Measurements from ENCODE around the gene NAMPT.
"Not testable (repeated sequence)": the region's sequence is repeated elsewhere in the genome, so short reads cannot be mapped to it uniquely, and the experiment has no call there.

NAMPT gene

DNA sequence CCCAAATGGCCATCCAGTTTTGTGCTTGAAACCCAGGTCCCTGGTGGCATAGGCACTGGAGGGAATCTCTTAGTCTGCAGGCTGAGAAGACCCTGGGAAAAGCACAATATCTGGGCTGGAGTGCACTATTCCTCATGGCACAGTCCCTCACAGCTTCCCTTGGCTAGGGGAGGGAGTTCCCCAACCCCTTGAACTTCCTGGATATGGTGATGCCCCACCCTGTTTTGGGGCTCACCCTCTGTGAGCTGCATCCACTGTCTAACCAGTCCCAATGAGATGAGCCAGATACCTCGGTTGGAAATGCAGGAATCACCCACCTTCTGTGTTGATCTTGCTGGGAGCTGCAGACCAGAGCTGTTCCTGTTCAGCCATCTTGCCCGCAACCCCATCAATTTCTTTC lies 19.8 kb upstream of the NAMPT start:
- DNase-seq (ENCODE audit: low spot score), result no peak

DNA sequence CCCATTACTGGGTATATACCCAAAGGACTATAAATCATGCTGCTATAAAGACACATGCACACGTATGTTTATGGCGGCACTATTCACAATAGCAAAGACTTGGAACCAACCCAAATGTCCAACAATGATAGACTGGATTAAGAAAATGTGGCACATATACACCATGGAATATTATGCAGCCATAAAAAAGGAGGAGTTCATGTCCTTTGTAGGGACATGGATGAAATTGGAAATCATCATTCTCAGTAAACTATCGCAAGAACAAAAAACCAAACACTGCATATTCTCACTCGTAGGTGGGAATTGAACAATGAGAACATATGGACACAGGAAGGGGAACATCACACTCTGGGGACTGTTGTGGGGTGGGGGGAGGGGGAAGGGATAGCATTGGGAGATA lies 13.8 kb upstream of the NAMPT start:
- DNase-seq (ENCODE audit: low spot score), result not testable (repeated sequence)

DNA sequence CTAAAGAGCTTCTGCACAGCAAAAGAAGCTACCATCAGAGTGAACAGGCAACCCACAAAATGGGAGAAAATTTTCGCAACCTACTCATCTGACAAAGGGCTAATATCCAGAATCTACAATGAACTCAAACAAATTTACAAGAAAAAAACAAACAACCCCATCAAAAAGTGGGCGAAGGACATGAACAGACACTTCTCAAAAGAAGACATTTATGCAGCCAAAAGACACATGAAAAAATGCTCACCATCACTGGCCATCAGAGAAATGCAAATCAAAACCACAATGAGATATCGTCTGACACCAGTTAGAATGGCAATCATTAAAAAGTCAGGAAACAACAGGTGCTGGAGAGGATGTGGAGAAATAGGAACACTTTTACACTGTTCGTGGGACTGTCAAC lies 13.4 kb upstream of the NAMPT start:
- DNase-seq (ENCODE audit: low spot score), result not testable (repeated sequence)

DNA sequence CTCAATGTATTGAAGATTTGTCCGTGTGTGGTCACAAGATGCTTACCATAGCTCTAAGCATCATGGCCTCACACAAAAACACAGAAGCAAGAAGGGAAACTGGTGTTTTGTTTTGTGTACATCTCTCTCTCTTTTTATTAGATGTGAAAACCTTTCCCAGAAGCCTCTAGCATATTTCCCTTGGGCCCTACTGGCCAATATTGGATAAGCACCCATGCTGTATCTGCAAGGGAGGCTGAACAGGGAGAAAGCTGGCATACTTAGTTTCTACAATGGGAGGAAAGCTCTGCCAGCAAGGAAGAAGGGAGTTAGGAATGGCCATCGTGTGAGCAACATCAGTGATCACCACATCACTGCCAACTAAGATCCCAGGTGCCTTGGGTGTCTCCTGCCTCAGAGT lies 9.6 kb upstream of the NAMPT start:
- no peak for DNase-seq (ENCODE audit: low spot score)

DNA sequence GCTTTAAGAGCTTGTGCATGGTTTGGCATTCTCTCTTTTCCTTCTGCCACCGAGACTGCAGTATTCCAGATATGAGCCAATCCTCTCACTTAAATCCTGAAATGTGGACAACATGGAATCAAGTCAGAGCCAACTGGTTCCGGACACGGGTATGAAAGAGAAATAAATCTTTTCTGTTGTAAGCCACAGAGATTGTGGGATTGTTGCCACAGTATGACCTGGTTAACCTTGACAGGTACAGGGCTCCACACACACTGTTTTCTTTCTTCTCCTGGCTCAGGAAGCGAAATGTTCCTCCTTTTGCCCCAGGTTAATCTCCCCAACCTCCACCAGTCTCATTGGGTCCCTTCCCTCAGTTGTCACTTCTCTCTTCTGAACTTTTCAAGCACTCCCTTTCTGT lies 6.5 kb upstream of the NAMPT start:
- no peak for DNase-seq (ENCODE audit: low spot score)

DNA sequence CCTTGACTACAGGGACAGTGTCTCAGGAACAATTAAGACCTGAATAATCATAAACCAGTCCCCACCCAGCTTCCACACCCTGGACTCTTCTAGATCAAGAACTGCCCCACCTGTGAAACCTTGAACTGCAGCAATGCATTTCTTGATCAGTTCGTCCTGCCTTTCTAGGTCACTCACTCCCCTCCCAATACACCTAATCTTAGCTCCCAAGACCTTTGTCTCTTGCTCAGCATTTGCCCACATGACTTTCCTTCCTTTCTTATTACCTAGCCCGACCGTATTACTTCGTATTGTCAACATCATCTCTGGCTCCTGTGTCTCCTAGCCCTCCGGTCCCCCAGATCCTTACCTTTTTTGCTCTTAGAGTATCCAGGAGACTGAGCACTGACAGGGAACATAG lies 5.5 kb upstream of the NAMPT start:
- no peak for DNase-seq (ENCODE audit: low spot score)

DNA sequence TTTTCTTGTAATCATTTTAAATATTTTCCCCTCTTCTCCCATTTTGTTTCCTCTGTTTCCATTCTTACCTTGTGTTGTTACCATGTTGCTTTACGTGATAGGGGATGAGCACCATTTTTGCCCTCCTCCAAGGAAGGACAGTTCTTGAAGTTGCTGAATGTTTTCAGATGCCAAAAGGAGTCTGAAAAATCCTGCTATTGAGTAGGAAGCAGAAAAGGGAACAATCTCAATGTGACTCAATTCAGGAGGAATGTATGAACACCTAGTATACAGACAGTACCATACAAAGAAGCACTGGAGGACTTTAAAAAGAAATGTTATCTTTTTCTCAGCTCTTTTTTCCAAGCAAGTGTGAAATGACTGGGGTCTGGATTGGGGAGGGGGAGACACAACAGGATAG lies 5.1 kb upstream of the NAMPT start:
- DNase-seq (ENCODE audit: low spot score), result no peak

DNA sequence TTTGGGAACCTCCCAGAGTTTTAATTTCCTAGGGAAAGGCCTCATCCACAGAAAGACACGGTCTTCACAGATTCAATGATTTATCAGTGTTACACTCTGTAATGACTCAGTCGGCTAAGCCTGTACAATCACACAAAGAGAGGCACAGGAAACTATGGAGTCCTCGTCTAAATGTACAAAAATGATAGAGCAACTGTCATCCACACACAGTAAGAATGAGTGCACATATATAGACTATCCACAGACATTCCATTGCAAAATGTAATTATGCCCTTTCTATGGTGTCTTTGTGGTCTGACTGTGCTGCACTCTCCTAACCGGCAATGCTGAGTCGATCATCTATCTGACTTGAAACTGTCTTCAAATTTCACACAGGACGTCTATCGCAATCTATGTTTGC lies 3.5 kb upstream of the NAMPT start:
- DNase-seq (ENCODE audit: low spot score), result no peak

DNA sequence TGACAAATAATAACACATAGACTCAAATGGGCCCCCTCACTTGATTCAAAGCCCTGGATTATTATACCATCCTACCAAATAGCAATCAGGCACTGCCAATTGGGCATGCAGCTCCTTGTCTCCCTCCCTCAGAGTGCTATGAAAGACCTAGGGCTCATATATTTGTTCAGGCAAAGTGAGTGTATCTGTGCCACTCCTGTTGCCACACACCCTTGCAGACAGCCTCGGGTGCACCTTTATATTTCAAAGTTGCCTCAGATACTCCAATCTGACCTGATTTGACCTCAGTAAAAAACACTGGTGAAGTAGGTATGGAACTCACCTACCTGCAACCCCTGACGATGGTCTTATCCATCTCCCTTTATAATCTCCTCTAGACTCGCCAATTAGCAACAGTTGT lies 3.0 kb upstream of the NAMPT start:
- DNase-seq (ENCODE audit: low spot score), result no peak

DNA sequence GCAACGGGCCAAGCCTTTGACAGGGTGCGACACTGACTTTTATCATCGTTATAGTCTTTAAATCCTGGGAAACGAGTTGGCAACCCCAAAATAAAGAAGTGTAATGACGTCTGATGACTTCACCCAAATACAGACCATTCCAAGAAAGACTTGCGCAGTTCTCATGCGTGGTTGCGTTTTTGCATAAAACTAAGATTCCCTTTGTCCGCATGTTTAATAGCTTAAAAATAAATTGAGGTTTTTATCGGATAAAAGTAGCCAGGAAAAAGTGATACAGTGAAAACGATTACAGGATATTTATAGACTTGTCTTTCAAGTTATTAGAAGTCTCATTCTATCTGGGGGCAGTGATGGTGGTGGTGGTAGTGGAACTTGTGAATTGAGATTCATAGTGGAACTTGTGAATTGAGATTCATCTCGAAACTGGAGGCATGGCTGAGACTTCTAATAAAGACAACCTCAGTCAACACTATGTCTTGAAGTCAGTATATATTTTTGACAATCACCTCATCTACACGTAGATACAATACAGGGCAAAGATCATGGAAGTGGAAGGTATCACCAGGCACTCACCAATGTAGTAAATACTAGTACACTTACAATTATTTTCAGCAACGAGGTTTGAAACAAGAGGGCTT lies 1.2 kb upstream of the NAMPT start:
- no peak for DNase-seq (ENCODE audit: low spot score)

DNA sequence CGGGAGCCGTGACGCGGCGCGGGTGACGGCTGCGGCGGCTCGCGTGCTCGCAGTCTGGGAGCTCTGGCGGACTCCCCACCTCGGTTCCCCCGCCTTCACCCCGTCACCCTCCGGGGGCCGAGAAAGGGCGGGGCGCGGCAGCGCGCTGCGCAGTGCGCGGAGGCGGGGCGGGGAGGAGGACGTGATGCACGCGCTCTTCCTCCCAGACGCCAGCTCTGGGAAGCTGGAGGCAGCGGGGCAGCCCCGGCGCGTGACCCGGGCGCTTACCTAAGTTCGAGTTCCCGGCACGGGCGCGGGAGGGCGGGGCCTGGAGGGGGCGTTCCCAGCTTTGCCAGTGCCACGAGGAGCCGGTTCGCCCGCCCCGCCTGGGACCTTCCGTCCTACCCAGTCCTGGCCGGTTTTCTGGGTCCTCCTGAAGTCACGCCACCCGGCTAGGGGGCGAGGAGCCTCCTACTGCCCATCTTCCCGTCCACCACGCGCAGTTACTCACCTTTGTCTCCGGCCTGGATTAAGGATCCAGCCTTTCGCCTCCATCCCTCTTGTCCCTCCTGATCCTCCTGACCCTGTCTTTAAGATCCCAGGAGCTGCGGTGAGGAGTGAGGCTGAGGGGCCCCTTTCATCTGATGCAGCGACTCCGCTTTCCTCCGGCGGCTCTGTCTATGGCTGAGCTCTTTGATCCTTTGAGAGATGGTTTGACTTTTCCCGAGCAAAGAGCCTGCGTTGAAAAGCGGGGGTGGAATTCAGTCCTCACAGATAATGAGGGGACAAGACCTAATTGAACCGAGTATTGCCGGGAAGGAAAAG lies 470 bp upstream of the NAMPT start:
- peak; percentile 92 for DNase-seq (ENCODE audit: low spot score)

DNA sequence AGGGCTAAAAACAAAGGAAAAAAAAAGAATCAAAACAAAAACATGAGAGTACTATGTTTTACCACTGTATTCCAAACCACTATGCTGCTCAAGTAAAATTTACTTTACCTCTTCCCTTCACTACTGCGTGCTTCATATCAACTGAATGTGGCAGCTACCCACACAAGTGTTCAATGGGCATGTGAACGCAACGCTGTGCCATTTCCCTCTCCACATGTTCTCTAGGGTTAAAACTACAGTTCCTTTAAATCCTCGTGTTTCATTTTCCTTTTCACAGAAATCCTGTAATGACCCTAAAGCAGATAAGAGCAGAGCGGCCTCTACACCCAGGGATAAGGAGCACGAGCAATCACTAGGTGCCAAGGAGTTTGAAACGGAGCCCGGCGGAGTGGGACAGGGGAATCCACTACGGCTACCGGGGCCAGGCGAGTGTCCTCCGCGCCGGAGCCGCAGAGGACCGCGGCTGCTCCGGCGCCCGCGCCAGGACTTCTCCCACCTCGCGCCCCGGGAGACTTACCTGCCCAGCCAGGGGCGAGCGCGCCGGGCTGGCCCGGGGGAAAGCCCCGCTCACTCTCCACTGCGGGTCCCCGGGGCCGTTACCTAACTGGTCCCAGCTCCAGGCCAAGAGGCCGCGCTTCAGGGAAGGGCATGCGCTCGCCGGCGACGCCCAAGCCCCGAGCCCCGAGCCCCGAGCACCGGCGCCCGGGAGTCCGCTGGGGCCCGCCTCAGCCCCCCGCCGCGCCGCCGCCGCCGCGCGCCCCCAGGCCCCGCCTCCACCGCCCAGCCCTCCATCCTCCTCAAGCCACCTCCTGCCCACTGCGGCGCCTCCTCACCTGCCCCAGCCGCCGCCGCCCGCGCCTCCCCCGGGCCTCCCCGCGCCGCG lies 711 bp downstream of the NAMPT start:
- peak; percentile 66 for DNase-seq (ENCODE audit: low spot score)

DNA sequence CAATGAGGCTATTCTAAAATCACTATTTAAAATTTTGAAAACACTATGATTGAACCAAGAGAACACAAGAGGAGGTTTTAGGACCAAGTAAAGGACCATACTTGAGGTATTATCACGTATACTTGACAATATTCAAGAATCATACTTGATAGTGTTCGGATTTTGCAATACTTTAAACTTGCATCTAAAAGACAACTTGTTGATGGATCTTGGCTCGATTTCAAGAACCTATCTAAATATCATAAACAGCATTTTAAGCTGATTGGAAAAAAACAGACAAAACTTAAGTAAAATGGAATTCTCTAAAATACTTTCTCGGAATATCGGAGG lies 1.3 kb downstream of the NAMPT start:
- no peak for DNase-seq (ENCODE audit: low spot score)

DNA sequence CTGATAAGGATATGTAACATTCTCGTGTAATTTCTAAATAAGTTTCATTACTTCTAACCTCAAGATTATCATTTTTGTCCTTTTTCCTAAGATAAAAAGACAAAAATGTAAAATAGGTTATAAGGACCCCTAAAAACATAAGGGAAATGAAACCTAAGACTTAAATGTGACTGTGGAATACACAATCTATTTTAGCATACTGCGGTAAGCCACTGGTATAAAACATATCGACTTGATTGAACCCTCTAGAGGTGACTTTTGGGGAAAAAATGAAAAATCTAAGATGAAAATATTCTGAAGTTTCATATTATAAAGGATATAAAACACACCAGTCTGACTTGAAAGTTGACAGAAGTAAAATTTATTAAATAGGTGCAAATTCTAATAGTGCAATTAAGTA lies 1.9 kb downstream of the NAMPT start:
- no peak for DNase-seq (ENCODE audit: low spot score)

DNA sequence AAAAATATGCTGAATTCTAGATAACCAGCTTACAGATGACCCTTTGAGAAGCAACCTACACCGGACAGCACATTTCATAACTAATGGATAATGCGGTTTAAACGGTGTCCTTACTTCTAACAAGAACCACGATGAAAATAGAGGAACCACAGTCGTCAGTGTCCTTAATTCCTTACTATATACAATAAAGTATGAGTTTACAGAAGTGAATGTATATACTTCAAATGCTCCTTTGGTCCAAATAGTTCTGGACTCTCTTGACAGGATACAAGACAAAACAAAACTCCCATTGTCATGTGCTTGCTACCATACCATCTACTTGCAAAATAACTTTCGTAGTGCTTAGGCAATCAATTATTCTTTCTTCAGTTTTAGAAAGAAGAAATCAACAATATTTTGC lies 2.4 kb downstream of the NAMPT start:
- DNase-seq (ENCODE audit: low spot score), result no peak

DNA sequence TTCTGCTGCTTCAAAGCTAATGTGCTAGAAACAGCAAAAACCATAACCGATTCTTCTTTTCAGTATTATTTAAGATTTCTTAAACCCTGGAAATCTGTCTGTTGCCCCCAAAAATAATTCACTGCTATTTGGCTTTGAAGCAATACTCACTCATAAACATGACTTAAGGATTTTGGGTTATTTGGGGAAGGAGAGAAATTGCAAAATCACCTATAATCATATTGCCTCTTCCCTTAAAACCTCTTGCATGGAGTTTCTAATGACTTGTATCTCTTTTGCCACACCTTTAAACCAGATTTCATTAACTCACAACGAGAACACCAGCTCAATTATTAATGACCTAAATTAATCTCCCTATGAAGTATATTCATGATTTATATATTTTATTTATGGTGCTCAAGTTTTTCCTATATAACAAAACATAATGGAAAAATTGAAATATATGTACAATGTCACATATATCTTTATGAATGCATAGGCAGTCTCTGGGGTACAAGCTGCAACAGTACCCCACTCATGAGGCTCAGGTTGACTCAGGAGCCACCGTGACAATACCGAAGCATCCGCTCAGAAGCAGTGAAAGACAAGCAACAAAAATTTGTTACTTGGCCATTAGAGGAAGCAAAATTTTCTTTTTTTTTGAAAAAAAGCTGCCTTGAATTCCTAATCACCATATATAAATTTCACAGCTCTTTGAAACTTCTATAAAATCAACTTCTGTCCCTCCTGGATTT lies 3.0 kb downstream of the NAMPT start:
- no peak for DNase-seq (ENCODE audit: low spot score)

DNA sequence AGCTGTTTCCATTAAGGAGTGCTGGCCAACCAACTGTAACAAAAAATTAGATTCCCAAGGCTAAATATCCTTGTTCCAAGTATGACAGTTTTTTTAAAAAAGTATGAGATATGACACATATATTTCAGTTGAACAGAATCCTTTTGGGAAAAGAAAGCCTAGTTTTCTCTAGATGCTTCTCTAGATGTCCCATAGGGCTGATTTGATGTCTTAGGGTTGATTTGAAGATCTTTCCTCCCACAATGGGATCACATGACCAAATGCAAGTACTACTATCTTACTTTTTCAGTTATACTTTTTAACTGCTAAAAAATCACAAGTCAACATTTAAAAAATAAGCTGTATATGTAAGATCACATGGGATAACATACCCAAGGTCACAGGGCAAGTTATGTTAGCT lies 3.7 kb downstream of the NAMPT start:
- DNase-seq (ENCODE audit: low spot score), result no peak

DNA sequence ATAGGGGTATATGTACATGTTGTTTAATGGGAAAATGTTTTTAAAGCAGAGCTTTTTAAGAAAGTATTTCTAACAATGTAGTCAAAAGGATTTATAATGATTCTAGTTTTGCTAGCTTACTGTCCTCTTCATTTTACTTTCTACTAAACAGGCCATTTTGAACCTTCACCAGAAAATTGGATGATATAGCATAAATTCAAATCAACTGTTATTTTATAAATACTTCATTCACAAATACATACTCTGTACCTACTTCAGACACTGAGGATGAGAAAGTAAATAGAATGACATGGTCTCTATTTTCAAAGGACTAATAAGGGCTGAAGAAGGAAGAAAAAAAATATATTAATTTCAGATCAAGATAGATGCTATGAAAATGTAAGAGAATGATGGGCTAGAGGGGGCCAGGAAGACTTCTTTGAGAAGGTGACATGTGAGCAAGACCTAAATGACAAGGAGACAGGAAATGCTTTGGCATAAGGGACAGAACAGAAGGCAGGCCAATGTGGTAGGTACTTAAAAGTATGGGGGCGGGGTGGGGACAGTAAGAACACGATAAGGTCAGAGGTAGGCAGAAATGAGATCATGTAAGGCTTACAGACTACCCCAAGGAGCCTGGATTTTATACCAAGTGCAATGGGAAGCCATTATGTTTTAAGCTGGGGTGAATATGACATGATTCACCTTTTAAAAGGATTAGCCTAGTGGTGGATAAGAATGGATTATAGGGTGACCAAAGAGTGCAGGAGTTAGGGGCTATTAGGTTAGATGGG lies 5.2 kb downstream of the NAMPT start:
- no peak for DNase-seq (ENCODE audit: low spot score)

DNA sequence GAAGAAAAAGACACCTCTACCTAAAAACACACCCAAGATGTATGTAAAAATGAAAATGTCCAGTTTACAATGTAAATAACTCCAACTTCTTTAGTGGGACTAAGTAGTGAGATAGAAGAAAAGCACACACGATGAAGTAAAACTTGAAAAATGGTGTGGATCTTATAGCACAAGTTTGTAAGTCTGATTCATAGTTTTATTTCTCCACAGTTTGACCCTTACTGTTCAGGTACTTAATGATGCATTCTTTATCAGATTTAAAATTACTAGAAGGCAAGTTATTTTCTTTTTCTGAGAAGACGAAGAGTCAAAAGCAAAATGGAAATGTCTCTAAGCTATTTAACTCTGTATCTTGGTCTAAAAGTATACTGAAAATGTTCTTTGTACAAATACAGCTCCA lies 6.1 kb downstream of the NAMPT start:
- DNase-seq (ENCODE audit: low spot score), result no peak

DNA sequence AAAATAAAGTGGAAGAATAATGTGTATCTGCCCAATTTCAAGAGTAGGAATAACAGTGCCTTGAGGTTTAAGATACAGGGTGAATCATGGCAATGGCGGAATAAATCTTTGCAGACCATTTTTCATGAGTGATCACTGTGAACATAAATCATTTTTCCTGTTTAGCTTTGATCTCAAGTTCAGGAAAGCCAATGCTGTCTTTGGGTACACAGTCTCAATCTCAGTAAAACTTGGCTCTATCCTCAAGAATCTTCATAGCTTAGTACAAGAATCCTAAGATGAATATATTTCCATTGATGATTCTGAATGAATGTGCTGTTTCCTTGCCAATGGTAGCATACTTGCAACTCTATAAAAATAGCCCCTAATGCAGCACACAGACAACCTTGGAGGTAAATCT lies 6.8 kb downstream of the NAMPT start:
- DNase-seq (ENCODE audit: low spot score), result no peak

DNA sequence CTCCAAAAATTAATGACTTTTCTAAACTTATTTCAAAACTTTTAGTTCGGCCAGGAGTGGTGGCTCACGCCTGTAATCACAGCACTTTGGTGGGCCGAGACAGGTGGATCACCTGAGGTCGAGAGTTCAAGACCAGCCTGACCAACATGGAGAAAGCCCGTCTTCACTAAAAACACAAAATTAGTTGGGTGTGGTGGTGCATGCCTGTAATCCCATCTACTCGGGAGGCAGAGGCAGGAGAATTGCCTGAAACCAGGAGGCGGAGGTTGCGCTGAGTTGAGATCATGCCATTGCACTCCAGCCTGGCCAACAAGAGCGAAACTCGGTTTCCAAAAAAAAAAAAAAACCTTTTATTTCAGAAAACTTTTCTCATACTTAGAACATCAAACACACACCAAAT lies 8.3 kb downstream of the NAMPT start:
- DNase-seq (ENCODE audit: low spot score), result no peak

All from iPS-NIHi11 (cell line).